Liver (tissue), 9 donors: Measurements from ENCODE around the gene TMEM63C. TPM values are rescaled to one million over a fixed set of nuclear protein-coding genes. Genes with fewer than 3 reads are reported as not detected.

Source experiments
- DNase-seq: peaks from one replicate; pipeline ENCODE4 v3.0.0-alpha.2; 2017; ENCODE audit warnings: low spot score
- H3K27ac ChIP-seq, 2 donors: one replicate each; pipeline ENCODE4 v1.7.0; 2013; ENCODE audit warnings: inconsistent platforms in 2 of 2, low read length in 2 of 2, control low read depth in 1 of 2, low read depth in 1 of 2, mild to moderate bottlenecking in 1 of 2
- H3K27me3 ChIP-seq, 4 donors: one replicate each; pipeline versions ENCODE4 v1.6.1 to v1.7.0; 2013; ENCODE audit warnings: low read length in 3 of 4, inconsistent platforms in 1 of 4, mild to moderate bottlenecking in 1 of 4, moderate library complexity in 1 of 4; ENCODE audit not compliant: control insufficient read depth in 4 of 4, insufficient read depth in 4 of 4
- H3K36me3 ChIP-seq, 4 donors: one replicate each; pipeline versions ENCODE4 v1.6.1 to v1.7.0; 2013; ENCODE audit warnings: low read length in 3 of 4, mild to moderate bottlenecking in 3 of 4, low read depth in 1 of 4, moderate library complexity in 1 of 4; ENCODE audit not compliant: control insufficient read depth in 4 of 4, insufficient read depth in 3 of 4
- H3K4me1 ChIP-seq, 4 donors: one replicate each; pipeline versions ENCODE4 v1.6.1 to v1.7.0; 2013; ENCODE audit warnings: low read length in 3 of 4, mild to moderate bottlenecking in 3 of 4, moderate library complexity in 1 of 4; ENCODE audit not compliant: control insufficient read depth in 4 of 4, insufficient read depth in 4 of 4
- H3K4me3 ChIP-seq, 3 donors: one replicate each; pipeline versions ENCODE4 v1.6.1 to v1.7.0; 2013; ENCODE audit warnings: low read length in 3 of 3, control low read depth in 1 of 3, low read depth in 1 of 3, mild to moderate bottlenecking in 1 of 3
- H3K9ac ChIP-seq, 2 donors: one replicate each; pipeline ENCODE4 v1.7.0; 2013; ENCODE audit warnings: low read length in 2 of 2, mild to moderate bottlenecking in 2 of 2, moderate library complexity in 2 of 2, control low read depth in 1 of 2, low read depth in 1 of 2
- H3K9me3 ChIP-seq, 4 donors: one replicate each; pipeline versions ENCODE4 v1.6.1 to v1.7.0; 2013; ENCODE audit warnings: low read length in 3 of 4; ENCODE audit not compliant: control insufficient read depth in 4 of 4
- ATF3 ChIP-seq: IDR thresholded peaks from 2 replicates; pipeline ENCODE4 v1.6.1; 2016; ENCODE audit warnings: antibody characterized with exemption
- CTCF ChIP-seq: fragments of 150-350 bp; IDR thresholded peaks from 2 replicates; pipeline ENCODE4 v1.5.1; 2017; ENCODE audit warnings: improper control_type of control experiment, low read depth, low read length; ENCODE audit not compliant: missing input control
- EGR1 ChIP-seq, 2 donors: IDR thresholded peaks; 2 replicates each; pipeline ENCODE4 v1.6.1; 2016 to 2018; ENCODE audit warnings: antibody characterized with exemption in 2 of 2, low read depth in 2 of 2
- FOXA1 ChIP-seq: IDR thresholded peaks from 2 replicates; pipeline ENCODE4 v1.6.1; 2016; ENCODE audit warnings: antibody characterized with exemption
- FOXA2 ChIP-seq: IDR thresholded peaks from 2 replicates; pipeline ENCODE4 v1.6.1; 2016; ENCODE audit warnings: antibody characterized with exemption
- GABPA ChIP-seq, 2 donors: IDR thresholded peaks in 1 of 2; conservative IDR thresholded peaks in 1 of 2; 2 replicates each; pipeline ENCODE4 v1.6.1; 2016; ENCODE audit warnings: antibody characterized with exemption in 2 of 2, mild to moderate bottlenecking in 1 of 2, moderate library complexity in 1 of 2
- HNF4G ChIP-seq: IDR thresholded peaks from 2 replicates; pipeline ENCODE4 v1.6.1; 2016; ENCODE audit warnings: antibody characterized with exemption
- JUND ChIP-seq, 2 donors: IDR thresholded peaks; 2 replicates each; pipeline ENCODE4 v1.6.1; 2016; ENCODE audit warnings: antibody characterized with exemption in 2 of 2
- NR2F2 ChIP-seq: IDR thresholded peaks from 2 replicates; pipeline ENCODE4 v1.6.1; 2016; ENCODE audit warnings: antibody characterized with exemption
- RAD21 ChIP-seq, 2 donors: IDR thresholded peaks; 2 replicates each; pipeline ENCODE4 v1.6.1; 2016; ENCODE audit warnings: antibody characterized with exemption in 2 of 2, mild to moderate bottlenecking in 2 of 2
- RXRA ChIP-seq, 2 donors: IDR thresholded peaks; 2 replicates each; pipeline ENCODE4 v1.6.1; 2017 to 2018; ENCODE audit warnings: antibody characterized with exemption in 2 of 2, mild to moderate bottlenecking in 1 of 2
- SP1 ChIP-seq: IDR thresholded peaks from 2 replicates; pipeline ENCODE4 v1.6.1; 2018; ENCODE audit warnings: antibody characterized with exemption, mild to moderate bottlenecking
- TAF1 ChIP-seq: conservative IDR thresholded peaks from 2 replicates; pipeline ENCODE4 v1.6.1; 2016; ENCODE audit warnings: antibody characterized with exemption, mild to moderate bottlenecking
- YY1 ChIP-seq: IDR thresholded peaks from 2 replicates; pipeline ENCODE4 v1.6.1; 2016; ENCODE audit warnings: antibody characterized with exemption, mild to moderate bottlenecking
- ZBTB33 ChIP-seq: IDR thresholded peaks from 2 replicates; pipeline ENCODE4 v1.6.1; 2016; ENCODE audit warnings: antibody characterized with exemption
- WGBS: extraction: QIAGEN DNeasy Blood & Tissue Kit; methylation state at CpG from one replicate; pipeline ENCODE4 v1.1.7; 2013; 5-methylcytosine and 5-hydroxymethylcytosine counted together
- polyA plus RNA-seq, 2 donors: library from polyadenylated mRNA; stranded (reverse) in 1 of 2; unstranded in 1 of 2; fragments of 200-250 nt in 1 of 2; fragments of >200 nt in 1 of 2; fragmentation: Nextera tagmentation in 1 of 2; extraction: Ambion mirVana in 1 of 2; gene quantifications; one replicate each; pipeline versions ENCODE4 v1.2.1 to v1.2.3, GENCODE V29; 2013 to 2015
- total RNA-seq, 2 donors: library from RNA; depleted of rRNA; stranded (reverse); fragments of >200 nt; gene quantifications; one replicate each; pipeline ENCODE4 v1.2.3, GENCODE V29; 2014
- TF ChIP-seq, protein P1 (sequence below): IDR thresholded peaks from 2 replicates; pipeline ENCODE4 v1.6.1; 2016; ENCODE audit warnings: antibody characterized with exemption
- TF ChIP-seq, protein P2 (sequence below): IDR thresholded peaks from 2 replicates; pipeline ENCODE4 v1.6.1; 2016; ENCODE audit warnings: antibody characterized with exemption, mild to moderate bottlenecking
- donor health status: healthy.
- donor health status: healthy.
- donor health status: healthy.
- donor health status: healthy.
- donor health status: healthy.

Gene TMEM63C
- total and polyA plus RNA-seq, 4 donors = 0.13 to 1.6 (median 0.25) TPM; not detected in 1

DNA sequence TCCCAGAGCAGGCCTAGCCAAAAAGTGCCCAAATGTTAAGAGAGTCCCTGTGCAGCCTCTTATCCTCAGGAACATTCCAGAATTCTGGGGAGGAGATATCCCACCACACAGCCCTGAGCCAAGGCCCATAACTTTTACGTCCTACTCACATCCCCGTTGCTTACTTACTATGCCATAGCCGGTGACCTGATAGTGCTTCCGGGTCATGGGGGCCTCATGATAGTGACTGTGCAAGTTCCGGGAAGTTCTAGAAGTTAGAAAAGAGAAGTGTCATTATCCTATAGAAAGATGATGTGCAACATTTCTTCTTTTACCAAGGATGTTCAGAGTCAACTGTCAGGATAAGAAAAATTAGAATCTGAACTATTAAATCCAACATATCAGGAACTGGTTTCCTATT is 105.0 kb downstream of the TMEM63C start:
- Histone ChIP-seq H3K9me3 (no peaks in the 10 kb centered on the region), H3K9ac (no peak overlapping the region), H3K27ac (no peak overlapping the region), H3K27me3 (no peaks in the 10 kb centered on the region), H3K4me3 (no peak overlapping the region), H3K36me3 (peaks cover 8 to 51% (median 36%) of the 10 kb centered on the region in 4 donors), H3K4me1 (no peaks in the 10 kb centered on the region)
- DNase-seq = no peak
- TF ChIP-seq RAD21 (IDR thresholded peaks at IDR 0.05) (no peak), FOXA1 (no peak), YY1 (no peak), JUND (IDR thresholded peaks at IDR 0.05) (no peak), FOXA2 (no peak), SP1 (no peak), GABPA (IDR thresholded peaks at IDR 0.05 in 1 of 2, conservative IDR thresholded peaks at IDR 0.05 in 1 of 2) (no peak), ZBTB33 (no peak), NR2F2 (no peak)
- TF ChIP-seq, protein P1, sequence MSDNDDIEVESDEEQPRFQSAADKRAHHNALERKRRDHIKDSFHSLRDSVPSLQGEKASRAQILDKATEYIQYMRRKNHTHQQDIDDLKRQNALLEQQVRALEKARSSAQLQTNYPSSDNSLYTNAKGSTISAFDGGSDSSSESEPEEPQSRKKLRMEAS = no peak
- TF ChIP-seq, protein P2, sequence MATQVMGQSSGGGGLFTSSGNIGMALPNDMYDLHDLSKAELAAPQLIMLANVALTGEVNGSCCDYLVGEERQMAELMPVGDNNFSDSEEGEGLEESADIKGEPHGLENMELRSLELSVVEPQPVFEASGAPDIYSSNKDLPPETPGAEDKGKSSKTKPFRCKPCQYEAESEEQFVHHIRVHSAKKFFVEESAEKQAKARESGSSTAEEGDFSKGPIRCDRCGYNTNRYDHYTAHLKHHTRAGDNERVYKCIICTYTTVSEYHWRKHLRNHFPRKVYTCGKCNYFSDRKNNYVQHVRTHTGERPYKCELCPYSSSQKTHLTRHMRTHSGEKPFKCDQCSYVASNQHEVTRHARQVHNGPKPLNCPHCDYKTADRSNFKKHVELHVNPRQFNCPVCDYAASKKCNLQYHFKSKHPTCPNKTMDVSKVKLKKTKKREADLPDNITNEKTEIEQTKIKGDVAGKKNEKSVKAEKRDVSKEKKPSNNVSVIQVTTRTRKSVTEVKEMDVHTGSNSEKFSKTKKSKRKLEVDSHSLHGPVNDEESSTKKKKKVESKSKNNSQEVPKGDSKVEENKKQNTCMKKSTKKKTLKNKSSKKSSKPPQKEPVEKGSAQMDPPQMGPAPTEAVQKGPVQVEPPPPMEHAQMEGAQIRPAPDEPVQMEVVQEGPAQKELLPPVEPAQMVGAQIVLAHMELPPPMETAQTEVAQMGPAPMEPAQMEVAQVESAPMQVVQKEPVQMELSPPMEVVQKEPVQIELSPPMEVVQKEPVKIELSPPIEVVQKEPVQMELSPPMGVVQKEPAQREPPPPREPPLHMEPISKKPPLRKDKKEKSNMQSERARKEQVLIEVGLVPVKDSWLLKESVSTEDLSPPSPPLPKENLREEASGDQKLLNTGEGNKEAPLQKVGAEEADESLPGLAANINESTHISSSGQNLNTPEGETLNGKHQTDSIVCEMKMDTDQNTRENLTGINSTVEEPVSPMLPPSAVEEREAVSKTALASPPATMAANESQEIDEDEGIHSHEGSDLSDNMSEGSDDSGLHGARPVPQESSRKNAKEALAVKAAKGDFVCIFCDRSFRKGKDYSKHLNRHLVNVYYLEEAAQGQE = no peak
- 92% methylated on average over 5 of the region's 5 CpGs for WGBS

DNA sequence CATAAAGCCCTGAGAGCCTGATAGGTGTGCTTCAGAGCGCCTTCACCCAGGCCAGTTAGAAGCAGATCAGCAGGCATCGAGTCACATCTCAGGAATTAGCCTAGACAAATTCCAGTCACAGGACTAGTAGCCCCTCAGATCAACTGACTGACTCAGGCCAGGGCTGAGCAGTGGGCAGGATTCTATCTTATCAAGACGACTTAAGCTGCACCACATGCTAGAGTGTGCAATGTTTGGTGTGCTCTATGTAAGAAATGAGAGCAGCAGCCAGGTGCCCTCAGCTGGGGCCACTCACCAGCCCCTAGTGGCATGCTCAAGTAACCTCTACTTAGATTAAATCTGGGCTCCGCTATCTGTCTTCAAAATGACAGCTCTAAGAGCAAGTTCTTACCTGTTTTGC is 109.1 kb downstream of the TMEM63C start:
- Histone ChIP-seq H3K9me3 (no peaks in the 10 kb centered on the region), H3K4me1 (no peaks in the 10 kb centered on the region), H3K27me3 (no peaks in the 10 kb centered on the region), H3K9ac (no peak overlapping the region), H3K36me3 (peaks cover 5 to 25% (median 17%) of the 10 kb centered on the region in 4 donors), H3K27ac (no peak overlapping the region), H3K4me3 (no peak overlapping the region)
- 93% methylated on average over 4 of the region's 4 CpGs for WGBS
- no peak for TF ChIP-seq HNF4G
- TF ChIP-seq RXRA (IDR thresholded peaks at IDR 0.05) = no peak
- no peak for TF ChIP-seq TAF1
- no peak for TF ChIP-seq ATF3
- no peak for TF ChIP-seq CTCF
- TF ChIP-seq GABPA (IDR thresholded peaks at IDR 0.05 in 1 of 2, conservative IDR thresholded peaks at IDR 0.05 in 1 of 2) = no peak
- TF ChIP-seq NR2F2 = no peak
- no peak for TF ChIP-seq SP1
- TF ChIP-seq, protein P1 = no peak
- TF ChIP-seq, protein P2 = no peak
- TF ChIP-seq FOXA2 = no peak
- no peak for TF ChIP-seq EGR1 (IDR thresholded peaks at IDR 0.05; ENCODE audit: low read depth in 2 of 2)
- no peak for TF ChIP-seq JUND (IDR thresholded peaks at IDR 0.05)
- no peak for TF ChIP-seq RAD21 (IDR thresholded peaks at IDR 0.05)
- TF ChIP-seq ZBTB33 = no peak
- no peak for TF ChIP-seq YY1
- DNase-seq = no peak
